Gastrocnemius medialis (tissue), 4 donors: Measurements from ENCODE around the gene SEPHS1.

Experiments used
- CTCF ChIP-seq, 5 experiments: fragments of 450-650 bp in 3 of 5; fragments of 200-600 bp in 2 of 5; sonication (generic) in 2 of 5; IDR thresholded peaks in 4 of 5; conservative IDR thresholded peaks in 1 of 5; 1 replicate in 4 of 5; 2 replicates in 1 of 5; pipeline ENCODE4 v1.5.1; 2016 to 2019; ENCODE audit warnings: antibody characterized with exemption in 5 of 5, mild to moderate bottlenecking in 3 of 5, moderate library complexity in 3 of 5
- POLR2A ChIP-seq, 2 donors: fragments of 450-650 bp; IDR thresholded peaks; one replicate each; pipeline ENCODE4 v1.6.1; 2017; ENCODE audit warnings: antibody characterized with exemption in 2 of 2, mild to moderate bottlenecking in 2 of 2, moderate library complexity in 2 of 2

DNA sequence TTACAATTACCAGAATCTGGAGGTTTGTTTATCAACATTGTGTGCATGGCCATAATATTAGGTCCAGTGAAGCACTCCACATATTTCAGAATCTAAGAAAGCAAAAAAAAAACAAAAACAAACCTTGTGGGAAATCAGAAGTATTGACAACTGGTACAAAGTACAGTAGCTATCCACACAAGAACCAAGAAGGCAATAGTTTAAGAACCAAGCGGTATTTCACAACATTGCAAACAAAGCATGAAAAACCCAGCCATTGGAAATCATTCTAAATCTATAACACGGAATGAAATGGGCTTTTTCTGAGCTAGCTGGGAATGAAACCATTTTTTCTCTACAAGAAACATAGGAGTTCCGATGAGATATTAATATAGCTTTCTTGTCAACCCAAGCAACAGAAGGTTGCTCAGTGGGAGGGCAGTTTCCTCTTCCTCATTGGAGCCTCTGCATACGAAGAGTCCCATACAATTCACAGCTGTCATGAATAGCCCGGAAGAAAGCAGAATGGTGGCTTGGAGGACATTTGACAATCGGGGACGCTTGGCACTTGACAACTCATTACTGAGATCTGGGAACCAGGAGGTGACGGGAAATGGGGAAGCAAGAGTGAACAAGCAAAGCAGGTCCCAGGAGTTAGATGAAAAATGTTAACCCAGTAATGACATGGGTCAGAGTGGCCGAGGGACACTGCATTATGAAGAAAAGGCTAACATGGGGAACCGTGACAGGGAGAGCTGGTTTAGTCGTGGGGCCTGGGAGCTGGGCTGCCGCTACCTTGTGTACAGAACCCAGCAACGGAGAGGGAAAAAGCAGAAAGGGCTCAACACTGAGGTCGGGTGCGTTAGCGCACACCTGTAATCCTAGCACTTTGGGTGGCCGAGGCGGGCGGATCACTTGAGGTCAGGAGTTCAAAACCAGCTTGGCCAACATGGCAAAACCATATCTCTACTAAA, 56.0 kb downstream of the SEPHS1 start:
- TF ChIP-seq CTCF (IDR thresholded peaks at IDR 0.05 in 4 of 5, conservative IDR thresholded peaks at IDR 0.05 in 1 of 5) (no peak), POLR2A (IDR thresholded peaks at IDR 0.05) (no peak)
